Smooth muscle cell (in vitro differentiated cells): ENCODE data around the gene TRPV4. TPM values are rescaled to one million over a fixed set of nuclear protein-coding genes. Genes with fewer than 3 reads are reported as not detected.

Experiments used
- DNase-seq: peaks from one replicate; lab custom pipeline; 2025; ENCODE audit not compliant: unreplicated experiment; lab: John Stamatoyannopoulos, UW
- H2AFZ ChIP-seq: fragments of 200-600 bp; sonication (generic); 2 replicates; pipeline ENCODE4 v1.6.0; 2016; ENCODE audit warnings: antibody characterized with exemption, low read depth, mild to moderate bottlenecking
- H3F3A ChIP-seq: fragments of 200-600 bp; sonication (generic); 2 replicates; pipeline ENCODE4 v1.6.0; 2017; ENCODE audit warnings: antibody characterized with exemption, low read depth
- H3K27ac ChIP-seq: fragments of 200-600 bp; sonication (generic); 2 replicates; pipeline ENCODE4 v1.5.1; 2016; ENCODE audit warnings: low read depth, mild to moderate bottlenecking
- H3K27me3 ChIP-seq: fragments of 200-600 bp; sonication (generic); 2 replicates; pipeline ENCODE4 v1.6.1; 2016; ENCODE audit warnings: low read depth, mild to moderate bottlenecking
- H3K36me3 ChIP-seq: fragments of 200-600 bp; sonication (generic); 2 replicates; pipeline ENCODE4 v1.5.1; 2016; ENCODE audit warnings: low read depth
- H3K4me1 ChIP-seq: fragments of 200-600 bp; sonication (generic); 2 replicates; pipeline ENCODE4 v1.5.1; 2016; ENCODE audit warnings: low read depth
- H3K4me2 ChIP-seq: fragments of 200-600 bp; sonication (generic); 2 replicates; pipeline ENCODE4 v1.6.0; 2016; ENCODE audit warnings: mild to moderate bottlenecking
- H3K4me3 ChIP-seq: fragments of 200-600 bp; sonication (generic); 2 replicates; pipeline ENCODE4 v1.5.1; 2016; ENCODE audit warnings: mild to moderate bottlenecking
- H3K79me2 ChIP-seq: fragments of 200-600 bp; sonication (generic); 2 replicates; pipeline ENCODE4 v1.6.0; 2016; ENCODE audit warnings: low read depth, mild to moderate bottlenecking
- H3K9ac ChIP-seq: fragments of 200-600 bp; sonication (generic); 2 replicates; pipeline ENCODE4 v1.6.0; 2016; ENCODE audit warnings: low read depth
- H3K9me3 ChIP-seq: fragments of 200-600 bp; sonication (generic); replicated peaks from 2 replicates; pipeline ENCODE4 v1.5.1; 2016; ENCODE audit warnings: low read depth
- H4K20me1 ChIP-seq: fragments of 200-600 bp; sonication (generic); 2 replicates; pipeline ENCODE4 v1.6.0; 2016; ENCODE audit warnings: low read depth
- WGBS: methylation state at CpG from one replicate; pipeline ENCODE4 v1.1.7; 2016; ENCODE audit warnings: low lambda C conversion rate; 5-methylcytosine and 5-hydroxymethylcytosine counted together
- polyA plus RNA-seq: library from polyadenylated mRNA; unstranded; fragments of >200 nt; fragmentation: Nextera tagmentation; extraction: Ambion mirVana; gene quantifications from 2 replicates; pipeline ENCODE4 v1.2.1, GENCODE V29; 2016
- total RNA-seq: library from RNA; depleted of rRNA; stranded (reverse); fragments of >200 nt; gene quantifications from 2 replicates; pipeline ENCODE4 v1.2.3, GENCODE V29; 2014
- TF ChIP-seq, protein P1 (sequence below): fragments of 200-600 bp; sonication (generic); IDR thresholded peaks from 2 replicates; pipeline ENCODE4 v1.5.1; 2017; ENCODE audit warnings: borderline replicate concordance, mild to moderate bottlenecking, antibody characterized with exemption; ENCODE audit not compliant: insufficient read depth, poor library complexity, severe bottlenecking

Gene TRPV4
- total and polyA plus RNA-seq, 2 experiments from 2014 or later = 1.5 to 1.9 TPM

DNA sequence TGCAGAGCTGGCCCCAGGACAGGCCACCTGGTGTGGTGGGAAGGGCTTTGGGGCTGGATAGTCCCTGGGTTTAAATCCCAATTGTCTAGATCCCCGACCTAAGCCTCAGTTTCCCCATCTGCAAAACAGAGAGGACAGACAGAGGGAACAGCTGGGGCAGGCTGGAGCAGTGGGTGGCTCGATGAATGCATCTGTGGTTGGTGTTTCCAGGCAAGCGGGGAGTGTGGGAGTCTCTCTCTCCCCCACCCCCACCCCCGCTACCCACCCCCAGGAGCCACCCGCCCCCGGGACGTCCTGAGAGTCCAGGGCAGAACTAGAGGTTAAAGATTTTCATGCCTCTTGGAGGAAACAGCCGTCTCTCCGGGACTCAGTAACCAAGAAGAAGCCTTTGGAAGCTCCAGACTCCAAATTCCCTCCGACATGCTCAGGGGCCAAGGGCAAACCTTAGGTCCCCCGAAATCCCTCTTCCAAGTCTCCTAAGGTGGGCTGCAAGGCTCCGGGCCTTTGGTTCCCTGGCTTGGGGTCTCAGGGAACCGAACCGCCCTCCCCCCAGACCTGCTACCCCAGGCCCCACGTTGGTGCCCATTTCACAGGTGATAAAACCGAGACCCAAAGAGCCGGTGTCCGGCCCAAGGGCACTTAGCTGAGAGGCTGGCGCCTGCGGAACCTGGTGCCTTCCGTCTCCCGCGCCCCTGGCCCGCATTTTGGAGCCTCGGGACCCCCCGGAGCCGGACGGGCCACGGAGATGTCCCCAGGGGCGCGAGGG lies 474 bp downstream of the TRPV4 start:
- WGBS = 33% methylated on average over 26 of the region's 31 CpGs
- no peak overlapping the region for H3K27ac ChIP-seq
- TF ChIP-seq, protein P1, sequence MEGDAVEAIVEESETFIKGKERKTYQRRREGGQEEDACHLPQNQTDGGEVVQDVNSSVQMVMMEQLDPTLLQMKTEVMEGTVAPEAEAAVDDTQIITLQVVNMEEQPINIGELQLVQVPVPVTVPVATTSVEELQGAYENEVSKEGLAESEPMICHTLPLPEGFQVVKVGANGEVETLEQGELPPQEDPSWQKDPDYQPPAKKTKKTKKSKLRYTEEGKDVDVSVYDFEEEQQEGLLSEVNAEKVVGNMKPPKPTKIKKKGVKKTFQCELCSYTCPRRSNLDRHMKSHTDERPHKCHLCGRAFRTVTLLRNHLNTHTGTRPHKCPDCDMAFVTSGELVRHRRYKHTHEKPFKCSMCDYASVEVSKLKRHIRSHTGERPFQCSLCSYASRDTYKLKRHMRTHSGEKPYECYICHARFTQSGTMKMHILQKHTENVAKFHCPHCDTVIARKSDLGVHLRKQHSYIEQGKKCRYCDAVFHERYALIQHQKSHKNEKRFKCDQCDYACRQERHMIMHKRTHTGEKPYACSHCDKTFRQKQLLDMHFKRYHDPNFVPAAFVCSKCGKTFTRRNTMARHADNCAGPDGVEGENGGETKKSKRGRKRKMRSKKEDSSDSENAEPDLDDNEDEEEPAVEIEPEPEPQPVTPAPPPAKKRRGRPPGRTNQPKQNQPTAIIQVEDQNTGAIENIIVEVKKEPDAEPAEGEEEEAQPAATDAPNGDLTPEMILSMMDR = no peak
- peak overlapping the region; percentile 89 for H3K4me2 ChIP-seq
- no peak for DNase-seq
- H3K79me2 ChIP-seq = no peaks in the 10 kb centered on the region
- no peaks in the 10 kb centered on the region for H3F3A ChIP-seq
- peak overlapping the region; percentile 64 for H3K9ac ChIP-seq
- no peaks in the 10 kb centered on the region for H3K9me3 ChIP-seq
- no peaks in the 10 kb centered on the region for H3K4me1 ChIP-seq
- no peaks in the 10 kb centered on the region for H3K27me3 ChIP-seq
- no peaks in the 10 kb centered on the region for H3K36me3 ChIP-seq
- peak overlapping the region; percentile 69 for H2AFZ ChIP-seq
- H4K20me1 ChIP-seq = no peaks in the 10 kb centered on the region
- H3K4me3 ChIP-seq = peak overlapping the region; percentile 54

GRCh38 chr12:109831929-109832328 lies 1.3 kb downstream of the TRPV4 start:
- Histone ChIP-seq H3K9me3 (no peaks in the 10 kb centered on the region), H3K4me2 (no peak overlapping the region), H3K27ac (no peak overlapping the region), H3K4me1 (no peaks in the 10 kb centered on the region), H3K79me2 (no peaks in the 10 kb centered on the region), H2AFZ (no peak overlapping the region), H3K36me3 (no peaks in the 10 kb centered on the region), H3F3A (no peaks in the 10 kb centered on the region), H3K4me3 (no peak overlapping the region), H3K27me3 (no peaks in the 10 kb centered on the region), H4K20me1 (no peaks in the 10 kb centered on the region), H3K9ac (no peak overlapping the region)
- no peak for DNase-seq
- 95% methylated on average over 9 of the region's 9 CpGs for WGBS
- TF ChIP-seq, protein P1 = no peak

DNA sequence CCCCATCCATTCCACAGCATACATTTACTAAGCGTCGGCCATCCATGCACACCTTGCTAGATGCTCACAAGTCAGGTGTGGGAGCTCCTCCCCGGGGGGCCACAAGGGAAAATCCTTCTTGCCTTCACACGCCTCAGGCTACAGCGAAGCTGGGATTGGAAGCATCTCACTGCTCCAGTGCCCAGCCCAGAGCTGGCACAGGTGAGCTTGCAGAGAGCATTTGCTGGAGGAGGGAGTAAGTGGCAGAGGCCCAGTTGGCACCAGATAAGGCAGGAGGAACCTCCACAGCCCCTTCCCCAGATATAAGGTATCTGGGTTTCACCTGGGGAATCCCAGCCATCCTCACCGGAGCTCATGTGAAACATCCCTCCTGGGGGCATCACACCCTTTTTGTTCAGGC lies 1.8 kb downstream of the TRPV4 start:
- Histone ChIP-seq H3K4me3 (no peak overlapping the region), H3K9me3 (no peaks in the 10 kb centered on the region), H3K36me3 (no peaks in the 10 kb centered on the region), H3K27me3 (no peaks in the 10 kb centered on the region), H3K79me2 (no peaks in the 10 kb centered on the region), H3K4me2 (no peak overlapping the region), H3K27ac (no peak overlapping the region), H2AFZ (no peak overlapping the region), H3K4me1 (no peaks in the 10 kb centered on the region), H3F3A (no peaks in the 10 kb centered on the region), H4K20me1 (no peaks in the 10 kb centered on the region), H3K9ac (no peak overlapping the region)
- TF ChIP-seq, protein P1 = no peak
- no peak for DNase-seq
- 91% methylated on average over 6 of the region's 6 CpGs for WGBS

- no peak overlapping the region for H2AFZ ChIP-seq
- DNase-seq = no peak
- H3K79me2 ChIP-seq = no peaks in the 10 kb centered on the region
- no peak overlapping the region for H3K9ac ChIP-seq
- H3K36me3 ChIP-seq = no peaks in the 10 kb centered on the region
- 82% methylated on average over 2 of the region's 2 CpGs for WGBS
- TF ChIP-seq, protein P1 = no peak
- H3K9me3 ChIP-seq = no peaks in the 10 kb centered on the region
- H3K4me3 ChIP-seq = no peak overlapping the region
- no peaks in the 10 kb centered on the region for H3F3A ChIP-seq
- no peak overlapping the region for H3K27ac ChIP-seq
- H3K4me1 ChIP-seq = no peaks in the 10 kb centered on the region
- H3K27me3 ChIP-seq = no peaks in the 10 kb centered on the region
- no peaks in the 10 kb centered on the region for H4K20me1 ChIP-seq
- no peak overlapping the region for H3K4me2 ChIP-seq
Observed at GRCh38 chr12:109830718-109831117, 2.5 kb downstream of the TRPV4 start.
